Choroid plexus epithelial cell (primary cell): Measurements from ENCODE around the gene DUSP19.
A peak's percentile ranks its signal among the peaks of the same experiment; 100 is the strongest.
"Not testable (repeated sequence)": the region's sequence is repeated elsewhere in the genome, so short reads cannot be mapped to it uniquely, and the experiment has no call there.

Experiments
- DNase-seq: peaks from one replicate; pipeline ENCODE4 v3.0.0-alpha.2; 2010; ENCODE audit warnings: low read depth
- H3K4me3 ChIP-seq: 2 replicates; pipeline ENCODE4 v1.5.1; 2011; ENCODE audit warnings: low read depth, mild to moderate bottlenecking, control low read depth, low read length, moderate library complexity
- TF ChIP-seq, protein P1 (sequence below): conservative IDR thresholded peaks from 2 replicates; pipeline ENCODE4 v1.5.1; 2011; ENCODE audit warnings: low read depth, mild to moderate bottlenecking, control low read depth, inconsistent platforms, low read length, moderate library complexity

DUSP19 gene

DNA sequence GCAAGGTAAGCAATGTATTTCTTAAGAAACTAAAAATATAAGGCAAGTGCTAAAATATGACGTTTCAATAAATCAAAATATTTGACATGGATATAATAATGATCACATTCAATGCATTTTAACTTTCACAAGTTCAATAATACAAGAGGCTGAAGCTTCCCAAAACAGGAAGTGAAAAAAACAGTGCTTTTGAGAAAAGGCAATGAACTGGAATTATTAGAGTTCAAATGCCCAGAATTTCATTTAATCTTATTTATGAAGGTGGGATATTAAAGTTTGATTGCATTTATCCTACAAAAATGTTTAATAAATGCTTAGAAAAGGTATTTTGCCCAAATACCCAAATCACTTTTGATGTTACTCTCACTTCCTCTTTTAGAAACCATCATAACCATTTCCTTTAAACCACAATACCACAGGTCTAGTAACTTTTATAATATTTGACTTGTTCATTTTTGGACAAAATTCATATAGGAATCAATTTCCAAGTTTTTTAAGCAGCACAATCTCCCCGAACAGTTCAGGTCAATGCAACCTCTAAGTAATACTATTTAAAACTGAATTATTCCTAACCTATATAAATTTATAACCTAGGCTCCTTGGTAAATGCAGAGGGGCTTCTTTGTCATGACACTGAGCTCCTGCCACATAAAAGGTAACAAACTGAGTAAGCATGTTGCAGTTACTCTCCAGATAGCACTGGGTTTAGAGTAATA, 42.4 kb upstream of the DUSP19 start:
- no peak for DNase-seq
- TF ChIP-seq, protein P1, sequence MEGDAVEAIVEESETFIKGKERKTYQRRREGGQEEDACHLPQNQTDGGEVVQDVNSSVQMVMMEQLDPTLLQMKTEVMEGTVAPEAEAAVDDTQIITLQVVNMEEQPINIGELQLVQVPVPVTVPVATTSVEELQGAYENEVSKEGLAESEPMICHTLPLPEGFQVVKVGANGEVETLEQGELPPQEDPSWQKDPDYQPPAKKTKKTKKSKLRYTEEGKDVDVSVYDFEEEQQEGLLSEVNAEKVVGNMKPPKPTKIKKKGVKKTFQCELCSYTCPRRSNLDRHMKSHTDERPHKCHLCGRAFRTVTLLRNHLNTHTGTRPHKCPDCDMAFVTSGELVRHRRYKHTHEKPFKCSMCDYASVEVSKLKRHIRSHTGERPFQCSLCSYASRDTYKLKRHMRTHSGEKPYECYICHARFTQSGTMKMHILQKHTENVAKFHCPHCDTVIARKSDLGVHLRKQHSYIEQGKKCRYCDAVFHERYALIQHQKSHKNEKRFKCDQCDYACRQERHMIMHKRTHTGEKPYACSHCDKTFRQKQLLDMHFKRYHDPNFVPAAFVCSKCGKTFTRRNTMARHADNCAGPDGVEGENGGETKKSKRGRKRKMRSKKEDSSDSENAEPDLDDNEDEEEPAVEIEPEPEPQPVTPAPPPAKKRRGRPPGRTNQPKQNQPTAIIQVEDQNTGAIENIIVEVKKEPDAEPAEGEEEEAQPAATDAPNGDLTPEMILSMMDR, result no peak
- peak overlapping the region; percentile 86 for H3K4me3 ChIP-seq

DNA sequence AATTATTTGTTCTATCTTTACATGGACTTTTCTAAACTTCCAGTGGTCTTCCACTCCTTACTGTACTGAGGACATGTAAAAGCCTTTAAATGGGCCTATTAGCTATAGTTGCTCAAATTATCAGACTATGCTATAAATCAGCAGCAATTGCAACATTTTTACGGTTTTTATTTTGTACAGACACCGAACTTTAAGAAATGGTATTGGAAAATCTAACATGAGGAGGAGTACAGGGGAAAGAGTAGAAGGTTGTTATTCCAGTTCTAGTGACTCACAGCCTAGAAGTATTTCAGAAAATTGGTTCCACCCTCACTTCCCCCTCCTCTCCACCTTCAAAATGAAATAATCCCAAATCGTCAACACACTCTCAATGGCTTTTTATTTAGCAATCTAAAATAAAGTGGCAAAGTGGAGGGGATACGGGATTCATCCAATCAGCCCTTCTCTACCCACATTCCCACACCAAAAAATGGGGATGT, 41.4 kb upstream of the DUSP19 start:
- TF ChIP-seq, protein P1, result no peak
- H3K4me3 ChIP-seq, result peak overlapping the region; percentile 86
- peak; percentile 61 for DNase-seq

DNA sequence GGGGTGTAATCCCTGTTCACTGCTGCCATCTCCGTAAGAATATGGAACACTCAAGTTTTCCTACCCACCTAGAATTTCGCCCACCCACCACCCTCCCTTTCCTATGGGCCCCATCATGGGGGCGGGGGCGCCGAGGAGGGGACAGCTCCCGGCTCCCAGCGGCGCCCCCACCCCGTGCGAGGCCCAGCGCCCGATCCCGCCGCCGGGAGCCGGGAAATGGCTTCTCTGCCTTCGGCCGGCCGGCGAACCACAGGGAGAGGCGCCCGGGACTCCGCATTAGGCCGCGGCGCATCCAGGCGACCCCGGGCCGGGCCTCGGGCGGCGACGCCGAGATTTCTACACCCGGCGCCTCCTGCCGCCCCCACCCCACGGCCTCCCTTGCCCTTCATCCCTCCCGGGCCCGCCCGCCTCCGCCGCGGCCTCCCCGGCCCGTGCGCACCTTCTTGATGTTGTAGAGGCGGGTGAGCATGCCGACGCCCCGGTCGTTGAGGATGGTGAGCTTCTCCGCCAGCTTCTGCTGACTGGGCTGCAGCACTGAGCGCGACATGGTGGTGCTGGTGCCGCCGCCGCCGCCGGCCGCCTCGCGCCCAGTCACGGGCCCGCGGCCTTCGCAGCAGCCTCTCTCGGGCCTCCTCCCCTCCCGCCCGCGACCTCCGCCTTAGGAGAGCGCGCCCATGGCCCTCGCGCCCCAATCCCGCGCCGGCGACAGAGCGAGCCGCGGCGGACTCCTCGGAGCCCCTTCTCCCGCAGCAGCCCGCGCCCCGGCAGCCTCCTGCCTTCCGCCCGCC, 40.8 kb upstream of the DUSP19 start:
- DNase-seq, result no peak
- peak overlapping the region; percentile 86 for H3K4me3 ChIP-seq
- TF ChIP-seq, protein P1, result no peak

DNA sequence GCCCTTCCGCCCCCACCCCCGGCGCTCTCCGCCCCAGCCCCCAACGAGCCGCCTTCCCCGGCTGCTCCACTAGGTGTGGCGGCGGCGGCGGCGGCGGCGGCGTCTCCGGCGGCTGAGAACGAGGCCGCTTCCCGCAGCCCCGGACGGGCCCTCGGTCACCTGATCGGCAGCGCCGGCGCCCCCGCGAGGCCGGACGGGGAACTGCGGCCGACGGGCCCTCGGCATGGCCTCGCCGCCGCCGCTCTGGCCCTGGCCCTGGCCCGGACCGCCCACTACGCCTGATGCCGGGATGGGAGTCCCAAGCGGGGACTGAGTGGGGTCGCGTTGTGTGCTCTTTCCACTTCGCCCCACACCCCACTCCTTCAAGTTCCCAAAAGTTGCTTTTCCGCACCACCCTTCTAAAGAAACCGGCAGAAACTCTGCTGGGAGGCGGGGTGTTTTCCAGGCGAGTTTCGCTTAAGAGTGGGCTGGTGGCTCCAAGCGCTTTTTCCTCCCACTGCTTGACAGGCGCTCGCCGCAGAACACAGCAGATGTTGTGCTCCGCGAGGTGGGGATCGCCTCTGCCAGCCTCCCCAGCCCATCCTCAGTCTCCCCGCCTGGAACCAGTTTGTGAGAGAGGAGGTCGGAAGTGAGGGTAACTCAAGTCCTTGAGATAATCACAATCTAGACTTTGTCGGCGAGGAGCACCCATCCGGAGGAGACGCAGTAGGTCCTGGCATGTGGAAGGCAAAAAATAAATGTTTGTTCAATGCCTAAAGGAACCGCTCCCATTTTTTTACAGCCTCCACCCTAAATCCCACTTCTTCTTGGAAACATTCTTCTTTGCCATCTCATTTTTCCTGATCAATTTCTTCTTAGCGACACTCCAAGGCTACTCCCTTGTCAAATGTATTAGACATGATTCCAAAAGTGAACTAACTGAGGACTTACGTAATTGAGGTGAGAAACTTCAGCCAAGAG, 39.9 kb upstream of the DUSP19 start, which contains the start of gene NCKAP1:
TSS of gene NCKAP1 (minus strand) at position 117 of the 960 bp plus-strand sequence. CDS start 358 bp downstream, outside the sequence.
- TF ChIP-seq, protein P1, result peak; percentile 48
- peak; percentile 85 for DNase-seq
- peak within 1 kb of the TSS; percentile 86 for H3K4me3 ChIP-seq

DNA sequence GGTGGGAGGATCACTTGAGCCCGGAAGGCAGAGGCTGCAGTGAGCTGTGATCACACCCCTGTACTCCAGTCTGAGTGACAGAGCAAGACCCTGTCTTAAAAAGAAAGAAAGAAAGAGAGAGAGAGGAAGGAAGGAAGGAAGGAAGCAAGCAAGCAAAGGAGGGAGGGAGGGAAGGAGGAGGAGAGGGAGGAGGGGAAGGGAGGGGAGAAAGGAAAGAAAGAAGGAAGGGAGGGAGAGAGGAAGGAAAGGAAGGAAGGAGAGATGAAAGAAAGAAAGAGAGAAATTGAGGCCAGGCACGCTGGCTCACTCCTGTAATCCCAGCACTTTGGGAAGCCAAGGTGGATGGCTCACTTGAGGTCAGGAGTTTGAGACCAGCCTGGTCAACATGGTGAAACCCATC, 37.9 kb upstream of the DUSP19 start:
- no peak overlapping the region for H3K4me3 ChIP-seq
- DNase-seq, result no peak
- TF ChIP-seq, protein P1, result no peak

DNA sequence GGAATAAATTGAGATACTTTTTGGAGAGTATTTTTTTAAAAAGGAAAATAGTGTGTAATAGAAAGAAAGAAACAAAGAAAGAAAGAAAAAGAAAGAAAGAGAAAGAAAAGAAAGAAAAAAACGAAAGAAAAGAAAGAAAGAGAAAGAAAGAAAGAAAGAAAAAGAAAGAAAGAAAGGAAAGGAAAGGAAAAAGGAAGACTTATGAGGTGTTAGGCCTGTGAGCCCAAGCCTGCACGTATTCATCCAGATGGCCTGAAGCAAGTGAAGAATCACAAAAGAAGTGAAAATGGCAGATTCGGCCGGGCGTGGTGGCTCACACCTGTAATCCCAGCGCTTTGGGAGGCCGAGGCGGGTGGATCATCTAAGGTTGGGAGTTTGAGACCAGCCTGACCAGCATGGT, 35.0 kb upstream of the DUSP19 start:
- not testable (repeated sequence) for DNase-seq, H3K4me3 ChIP-seq

DNA sequence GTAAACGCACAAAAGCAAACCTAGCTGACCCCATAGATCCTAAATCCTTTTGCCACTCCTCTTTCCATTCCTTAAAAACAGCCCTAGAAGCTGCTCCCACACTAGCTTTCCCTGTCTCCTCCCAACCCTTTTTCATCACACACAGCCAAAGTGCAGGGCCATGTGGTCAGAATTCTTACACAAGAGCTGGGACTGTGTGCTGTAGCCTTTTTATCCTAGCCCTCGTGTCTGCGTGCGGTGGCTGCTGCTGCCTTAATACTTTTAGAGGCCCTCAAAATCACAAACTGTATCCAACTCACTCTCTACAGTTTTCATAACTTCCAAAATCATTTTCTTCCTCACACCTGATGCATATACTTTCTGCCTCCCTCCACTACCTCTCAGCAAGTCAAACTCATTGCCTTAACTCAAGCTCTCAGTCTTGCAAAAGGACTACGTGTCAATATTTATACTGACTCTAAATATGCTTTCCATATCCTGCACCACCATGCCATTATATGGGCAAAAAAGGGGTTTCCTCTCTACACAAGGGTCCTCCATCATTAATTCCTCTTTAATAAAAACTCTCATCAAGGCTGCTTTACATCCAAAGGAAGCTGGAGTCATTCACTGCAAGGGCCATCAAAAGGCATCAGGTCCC, 30.9 kb upstream of the DUSP19 start:
- not testable (repeated sequence) for H3K4me3 ChIP-seq, DNase-seq
